Activated CD4-positive, alpha-beta memory T cell treated with anti-CD3 and anti-CD28 coated beads for 36 hours (primary cell): ENCODE results near the gene OCIAD1. TPM values are rescaled to one million over a fixed set of nuclear protein-coding genes. Genes with fewer than 3 reads are reported as not detected.
"Not testable (repeated sequence)": the region's sequence is repeated elsewhere in the genome, so short reads cannot be mapped to it uniquely, and the experiment has no call there.

Experiments used
- CTCF ChIA-PET: fragments of 350-600 bp; sonication (Branson Sonifier 250); formaldehyde crosslinking; loops from one replicate; lab custom pipeline; 2021; ENCODE audit warnings: antibody characterized with exemption, inconsistent platforms; lab: Charles Lee
- POLR2A ChIA-PET: fragments of 350-600 bp; sonication (Branson Sonifier 250); formaldehyde crosslinking; loops from one replicate; lab custom pipeline; 2021; ENCODE audit warnings: antibody characterized with exemption; lab: Charles Lee
- DNase-seq: peaks from one replicate; pipeline ENCODE4 v3.0.0-alpha.2; 2020
- H3K27ac Mint-ChIP-seq: one replicate; pipeline ENCODE4 v1.8.0; 2021; ENCODE audit warnings: mixed read lengths
- H3K27me3 Mint-ChIP-seq: one replicate; pipeline ENCODE4 v1.8.0; 2021; ENCODE audit warnings: mixed read lengths
- H3K36me3 Mint-ChIP-seq: one replicate; pipeline ENCODE4 v1.8.0; 2021; ENCODE audit warnings: mixed read lengths
- H3K4me1 Mint-ChIP-seq: one replicate; pipeline ENCODE4 v1.8.0; 2021; ENCODE audit warnings: low read depth, mixed read lengths
- H3K4me3 Mint-ChIP-seq: one replicate; pipeline ENCODE4 v1.8.0; 2021; ENCODE audit warnings: mild to moderate bottlenecking, mixed read lengths
- H3K9me3 Mint-ChIP-seq: one replicate; pipeline ENCODE4 v1.8.0; 2021; ENCODE audit warnings: mixed read lengths
- intact Hi-C: fragments of 100-400 bp; cut with micrococcal nuclease; formaldehyde crosslinking; loops from one replicate; pipeline ENCODE4 v1.15.1; 2023
- total RNA-seq, 2 experiments: library from RNA; stranded (reverse); gene quantifications; one replicate each; pipeline ENCODE4 v1.2.3, GENCODE V29; 2021

Gene OCIAD1
- total RNA-seq, 2 experiments from 2014 or later, result 100 to 107 TPM

DNA sequence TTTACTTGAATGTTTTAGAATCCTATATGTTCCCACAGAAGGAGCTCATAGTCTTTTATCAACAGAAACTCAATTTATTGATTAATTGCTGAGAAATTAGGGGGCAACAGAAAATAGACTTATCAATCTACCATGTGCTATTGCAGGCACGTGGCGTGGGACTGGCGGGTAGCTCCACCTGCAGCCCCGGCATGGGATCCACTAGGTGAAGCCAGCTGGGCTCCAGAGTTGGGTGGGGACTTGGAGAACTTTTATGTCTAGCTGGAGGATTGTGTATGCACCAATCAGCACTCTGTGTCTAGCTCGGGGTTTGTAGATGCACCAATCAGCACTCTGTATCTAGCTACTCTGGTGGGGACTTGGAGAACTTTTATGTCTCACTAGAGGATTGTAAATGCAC lies 3.3 kb upstream of the OCIAD1 start:
- H3K27me3 Mint-ChIP-seq, result peaks cover 2% of the 10 kb centered on the region
- no peaks in the 10 kb centered on the region for H3K9me3 Mint-ChIP-seq
- H3K36me3 Mint-ChIP-seq, result peaks cover 3% of the 10 kb centered on the region
- no peak for DNase-seq
- H3K4me3 Mint-ChIP-seq, result no peak overlapping the region
- intact Hi-C loops, result no loop called here
- H3K4me1 Mint-ChIP-seq, result peaks cover 15% of the 10 kb centered on the region
- ChIA-PET POLR2A (no interaction called here), CTCF (interaction anchor here (0.9 to 1.5 kb wide), 2 partner anchors 12 to 248 kb away, joined by 3 read pairs; no protein-coding TSS in a partner anchor)
- H3K27ac Mint-ChIP-seq, result no peak overlapping the region

DNA sequence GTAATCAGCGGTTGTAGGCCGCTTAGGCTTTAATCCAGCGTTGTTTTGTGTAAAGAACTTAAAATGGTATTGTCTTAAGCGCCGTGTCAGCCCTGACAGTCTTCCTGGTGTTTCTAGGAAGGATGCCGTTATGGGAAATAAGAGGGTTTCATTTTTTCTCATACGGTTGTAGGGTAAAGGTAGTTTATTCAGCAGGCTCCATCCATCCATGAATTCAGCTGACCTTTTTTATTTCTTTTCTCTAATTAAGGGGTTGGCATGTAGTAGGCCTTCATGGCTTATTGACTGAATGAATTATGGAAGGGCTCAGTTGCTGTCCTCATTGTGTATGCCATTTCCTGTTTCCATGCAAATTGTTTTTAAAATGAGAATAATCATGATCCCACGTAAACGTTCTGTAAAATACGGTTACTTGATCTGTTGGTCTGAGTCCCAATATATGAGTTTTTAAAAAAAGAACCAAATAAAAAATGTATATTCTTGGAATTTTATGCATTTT lies 693 bp downstream of the OCIAD1 start:
- ChIA-PET CTCF (interaction anchor here (1.5 kb wide), 1 partner anchor 113 kb away, joined by 4 read pairs; no protein-coding TSS in a partner anchor), POLR2A (interaction anchor here (1.9 kb wide), 1 partner anchor 51 kb away, joined by 19 read pairs; the partner anchor contains the start of gene FRYL)
- intact Hi-C loops, result loop anchor here (1.0 to 10.0 kb wide), 6 partner anchors 8 to 490 kb away; partner anchors contain the start of genes FRYL, OCIAD2 and SLAIN2
- Mint-ChIP-seq H3K4me1 (peaks cover 20% of the 10 kb centered on the region), H3K4me3 (peak overlapping the region; percentile 100), H3K27me3 (peaks cover 2% of the 10 kb centered on the region), H3K36me3 (peaks cover 20% of the 10 kb centered on the region), H3K9me3 (no peaks in the 10 kb centered on the region), H3K27ac (peak overlapping the region; percentile 99)
- no peak for DNase-seq

DNA sequence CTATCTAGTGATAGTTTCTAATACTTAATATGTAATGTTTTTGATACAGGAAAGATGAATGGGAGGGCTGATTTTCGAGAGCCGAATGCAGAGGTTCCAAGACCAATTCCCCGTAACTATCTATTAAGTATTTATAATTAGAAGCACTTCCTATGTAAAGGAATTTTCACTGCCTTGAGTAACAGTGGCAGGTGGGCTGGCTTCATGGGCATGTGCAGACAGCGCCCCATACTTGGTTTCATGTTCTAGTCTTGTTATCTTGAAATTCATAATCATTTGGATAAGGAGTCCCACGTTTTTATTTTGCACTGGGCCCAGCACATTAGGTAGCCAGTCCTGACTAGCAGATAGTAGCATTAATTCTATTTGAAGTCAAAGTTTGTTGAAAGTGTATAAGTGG lies 1.7 kb downstream of the OCIAD1 start:
- POLR2A ChIA-PET, result no interaction called here
- H3K4me1 Mint-ChIP-seq, result peaks cover 20% of the 10 kb centered on the region
- peak overlapping the region; percentile 54 for H3K27ac Mint-ChIP-seq
- H3K9me3 Mint-ChIP-seq, result no peaks in the 10 kb centered on the region
- H3K27me3 Mint-ChIP-seq, result no peaks in the 10 kb centered on the region
- H3K4me3 Mint-ChIP-seq, result no peak overlapping the region
- CTCF ChIA-PET, result no interaction called here
- peaks cover 21% of the 10 kb centered on the region for H3K36me3 Mint-ChIP-seq
- no peak for DNase-seq
- intact Hi-C loops, result loop anchor here (5.0 to 10.0 kb wide), 2 partner anchors 105 to 132 kb away; no protein-coding TSS in a partner anchor

DNA sequence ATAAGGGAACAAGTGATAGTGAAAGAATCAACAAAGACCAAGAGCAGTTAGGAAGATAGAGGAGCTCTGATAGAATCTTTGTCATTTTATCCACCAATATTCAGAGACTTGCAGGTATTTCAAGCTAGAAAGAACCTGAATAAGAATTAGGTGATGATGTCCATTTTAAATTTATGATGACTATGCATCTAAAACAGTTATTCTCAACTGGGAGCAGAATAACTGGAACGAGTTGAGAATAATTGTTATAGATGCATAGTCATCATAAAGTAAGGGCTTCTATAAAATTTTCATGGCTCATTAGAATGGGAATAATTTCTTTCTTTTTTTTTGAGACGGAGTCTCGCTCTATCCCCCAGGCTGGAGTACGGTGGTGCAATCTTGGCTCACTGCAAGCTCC lies 5.8 kb downstream of the OCIAD1 start:
- Mint-ChIP-seq H3K4me1 (peaks cover 23% of the 10 kb centered on the region), H3K4me3 (no peak overlapping the region), H3K27ac (no peak overlapping the region), H3K27me3 (no peaks in the 10 kb centered on the region), H3K36me3 (peaks cover 24% of the 10 kb centered on the region), H3K9me3 (no peaks in the 10 kb centered on the region)
- ChIA-PET POLR2A (no interaction called here), CTCF (no interaction called here)
- intact Hi-C loops, result loop anchor here (10.0 kb wide), 1 partner anchor 128 kb away; no protein-coding TSS in a partner anchor
- no peak for DNase-seq

DNA sequence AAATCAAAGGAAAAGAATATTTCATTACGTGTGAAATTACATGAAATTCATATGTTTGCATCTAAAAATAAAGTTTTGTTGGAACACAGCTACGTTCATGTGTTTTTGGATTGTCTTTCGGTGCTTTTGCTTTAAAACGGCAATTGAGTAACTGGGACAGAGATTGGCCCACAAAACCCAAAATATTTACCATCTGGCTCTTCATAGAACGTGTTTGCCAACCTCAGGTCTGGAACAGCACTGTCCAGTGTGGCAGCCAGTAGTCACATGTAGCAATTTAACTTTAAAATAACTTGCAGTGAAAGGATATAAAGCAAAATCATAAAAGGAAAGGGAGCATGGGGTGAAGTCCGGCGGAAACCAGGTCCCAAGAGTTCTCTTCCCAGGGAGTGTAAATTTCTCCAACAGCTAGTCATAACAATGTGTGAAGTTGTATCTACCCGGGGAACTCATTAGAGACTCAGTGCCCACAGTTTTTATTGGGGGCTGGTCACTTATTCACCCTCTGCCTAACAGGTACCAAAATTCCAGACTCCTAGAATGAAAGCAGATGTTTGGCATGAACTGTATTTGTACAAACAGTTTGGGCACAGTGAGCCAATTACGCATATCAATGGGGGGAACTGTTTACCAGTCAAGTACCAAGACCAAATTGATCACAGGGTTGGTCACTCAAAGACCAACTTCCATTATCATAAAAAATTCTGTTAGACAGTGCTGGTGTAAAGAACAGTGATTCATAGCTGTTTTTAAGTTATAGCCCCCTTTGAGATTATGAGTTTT lies 10.3 kb downstream of the OCIAD1 start:
- H3K27ac Mint-ChIP-seq, result no peak overlapping the region
- no peak for DNase-seq
- no peaks in the 10 kb centered on the region for H3K27me3 Mint-ChIP-seq
- H3K4me1 Mint-ChIP-seq, result peaks cover 12% of the 10 kb centered on the region
- H3K36me3 Mint-ChIP-seq, result peaks cover 38% of the 10 kb centered on the region
- no peak overlapping the region for H3K4me3 Mint-ChIP-seq
- no peaks in the 10 kb centered on the region for H3K9me3 Mint-ChIP-seq
- CTCF ChIA-PET, result interaction anchor here (0.9 kb wide), 1 partner anchor 11 kb away, joined by 3 read pairs; no protein-coding TSS in a partner anchor
- POLR2A ChIA-PET, result no interaction called here
- intact Hi-C loops, result no loop called here

DNA sequence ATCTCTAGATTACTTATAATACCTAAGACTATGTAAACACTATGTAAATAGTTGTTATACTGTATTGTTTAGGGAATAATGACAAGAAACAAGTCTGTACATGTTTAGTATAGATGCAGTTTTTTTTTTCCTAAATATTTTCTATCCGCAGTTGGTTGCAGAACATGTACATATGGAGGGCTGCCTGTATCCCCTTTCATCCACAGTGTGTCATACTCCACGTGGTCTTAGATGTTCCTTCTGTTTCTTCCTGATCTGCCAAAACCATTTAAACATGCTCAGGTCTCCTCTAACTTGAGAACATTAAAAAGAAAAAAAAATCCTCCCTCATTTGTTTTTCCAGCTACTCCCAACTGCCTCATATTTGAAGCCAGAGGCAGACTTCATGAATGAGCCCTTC lies 14.0 kb downstream of the OCIAD1 start:
- intact Hi-C loops, result no loop called here
- H3K9me3 Mint-ChIP-seq, result peaks cover 2% of the 10 kb centered on the region
- POLR2A ChIA-PET, result interaction anchor here (0.6 kb wide), 1 partner anchor 219 kb away, joined by 4 read pairs; no protein-coding TSS in a partner anchor
- peaks cover 42% of the 10 kb centered on the region for H3K36me3 Mint-ChIP-seq
- DNase-seq, result no peak
- no peaks in the 10 kb centered on the region for H3K27me3 Mint-ChIP-seq
- CTCF ChIA-PET, result no interaction called here
- no peak overlapping the region for H3K27ac Mint-ChIP-seq
- H3K4me3 Mint-ChIP-seq, result no peak overlapping the region
- peaks cover 7% of the 10 kb centered on the region for H3K4me1 Mint-ChIP-seq

DNA sequence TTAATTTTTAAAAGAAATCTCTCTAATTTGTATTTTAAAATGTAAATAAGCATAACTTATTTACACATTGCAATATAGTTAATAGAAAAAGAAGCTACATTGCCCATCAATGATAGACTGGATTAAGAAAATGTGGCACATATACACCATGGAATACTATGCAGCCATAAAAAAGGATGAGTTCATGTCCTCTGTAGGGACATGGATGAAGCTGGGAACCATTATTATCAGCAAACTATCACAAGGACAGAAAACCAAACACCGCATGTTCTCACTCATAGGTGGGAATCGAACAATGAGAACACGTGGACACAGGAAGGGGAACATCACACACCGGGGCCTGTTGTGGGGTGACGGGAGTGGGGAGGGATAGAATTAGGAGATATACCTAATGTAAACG lies 17.9 kb downstream of the OCIAD1 start:
- Mint-ChIP-seq H3K4me1 (peaks cover 13% of the 10 kb centered on the region), H3K36me3 (peaks cover 40% of the 10 kb centered on the region)
- H3K27me3 Mint-ChIP-seq, H3K27ac Mint-ChIP-seq, H3K9me3 Mint-ChIP-seq, DNase-seq, H3K4me3 Mint-ChIP-seq, intact Hi-C loops, POLR2A ChIA-PET: not testable (repeated sequence)
- CTCF ChIA-PET, result interaction anchor here (1.4 kb wide), 1 partner anchor 11 kb away, joined by 3 read pairs; no protein-coding TSS in a partner anchor

DNA sequence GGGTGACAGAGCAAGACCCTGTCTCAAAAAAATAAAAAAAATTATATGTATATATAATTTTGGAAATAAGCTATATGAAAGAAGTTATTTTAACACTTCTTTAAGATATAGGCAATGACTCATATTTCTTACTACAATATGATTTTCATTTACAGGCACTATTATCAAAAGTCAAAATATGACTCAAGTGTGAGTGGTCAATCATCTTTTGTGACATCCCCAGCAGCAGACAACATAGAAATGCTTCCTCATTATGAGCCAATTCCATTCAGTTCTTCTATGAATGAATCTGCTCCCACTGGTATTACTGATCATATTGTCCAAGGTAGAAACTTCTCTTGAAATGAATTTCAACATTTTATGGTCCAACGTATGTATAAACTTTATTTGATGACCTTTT lies 20.8 kb downstream of the OCIAD1 start:
- CTCF ChIA-PET, result interaction anchor here (1.1 to 1.4 kb wide), 2 partner anchors 10 to 92 kb away, joined by 3 read pairs; no protein-coding TSS in a partner anchor
- no peak for DNase-seq
- peaks cover 14% of the 10 kb centered on the region for H3K4me1 Mint-ChIP-seq
- H3K36me3 Mint-ChIP-seq, result peaks cover 26% of the 10 kb centered on the region
- peaks cover 2% of the 10 kb centered on the region for H3K9me3 Mint-ChIP-seq
- H3K27me3 Mint-ChIP-seq, result no peaks in the 10 kb centered on the region
- intact Hi-C loops, result loop anchor here (2.0 kb wide), 1 partner anchor 47 kb away; no protein-coding TSS in a partner anchor
- H3K27ac Mint-ChIP-seq, result no peak overlapping the region
- H3K4me3 Mint-ChIP-seq, result no peak overlapping the region
- POLR2A ChIA-PET, result no interaction called here

DNA sequence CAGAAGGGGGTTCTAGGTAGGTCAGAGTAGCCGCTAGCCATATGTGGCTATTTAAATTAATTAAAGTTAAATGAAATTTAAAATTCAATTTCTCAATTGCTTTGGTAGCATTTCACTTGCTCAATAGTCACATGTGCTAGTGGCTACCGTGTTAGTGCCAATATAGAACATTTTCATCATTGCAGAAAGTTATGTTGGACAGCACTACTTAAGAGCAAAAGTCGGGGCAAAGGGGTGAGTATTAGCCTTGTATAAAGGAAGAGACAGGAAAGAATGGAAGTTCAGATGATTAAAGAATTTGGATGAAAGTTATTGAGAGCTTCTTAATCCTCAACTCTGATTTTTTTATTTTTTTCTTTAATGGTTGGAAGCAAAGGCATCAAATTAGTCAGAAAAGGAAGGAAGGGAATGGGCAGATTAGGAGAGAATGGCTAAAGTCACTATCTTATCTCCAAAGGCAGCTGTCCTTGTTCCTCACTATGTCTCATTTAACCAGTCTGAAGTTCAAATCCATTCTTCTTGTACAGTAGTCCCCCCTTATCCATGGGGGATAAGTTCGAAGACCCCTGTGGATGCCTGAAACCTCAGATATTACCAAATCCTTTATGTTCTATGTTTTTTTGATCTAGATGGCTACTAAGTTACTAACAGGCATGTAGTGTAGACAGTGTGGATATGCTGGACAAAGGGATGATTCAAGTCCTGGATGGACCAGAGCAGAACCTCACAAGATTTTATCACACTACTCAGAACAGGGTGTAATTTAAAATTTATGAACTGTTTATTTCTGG lies 22.9 kb downstream of the OCIAD1 start:
- DNase-seq, result no peak
- CTCF ChIA-PET, result no interaction called here
- intact Hi-C loops, result no loop called here
- Mint-ChIP-seq H3K4me3 (no peak overlapping the region), H3K4me1 (peaks cover 14% of the 10 kb centered on the region), H3K36me3 (peaks cover 27% of the 10 kb centered on the region), H3K27ac (no peak overlapping the region), H3K27me3 (no peaks in the 10 kb centered on the region), H3K9me3 (no peaks in the 10 kb centered on the region)
- POLR2A ChIA-PET, result no interaction called here

DNA sequence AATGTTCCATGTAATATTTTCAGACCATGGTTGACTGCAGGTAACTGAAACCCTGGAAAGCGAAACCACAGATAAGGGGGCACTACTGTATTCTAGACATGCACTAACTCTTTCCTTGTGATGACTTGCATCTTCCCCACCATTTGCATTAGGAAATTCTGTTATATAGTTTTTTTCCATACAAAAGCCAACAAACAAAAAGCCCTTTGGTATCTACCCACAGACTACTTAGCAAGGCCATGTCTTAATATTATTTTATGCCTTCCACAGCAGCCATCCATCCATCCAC lies 23.5 kb downstream of the OCIAD1 start:
- Mint-ChIP-seq H3K27me3 (no peaks in the 10 kb centered on the region), H3K9me3 (no peaks in the 10 kb centered on the region), H3K27ac (no peak overlapping the region), H3K4me3 (no peak overlapping the region), H3K36me3 (peaks cover 27% of the 10 kb centered on the region), H3K4me1 (peaks cover 14% of the 10 kb centered on the region)
- CTCF ChIA-PET, result no interaction called here
- DNase-seq, result no peak
- intact Hi-C loops, result no loop called here
- POLR2A ChIA-PET, result no interaction called here

DNA sequence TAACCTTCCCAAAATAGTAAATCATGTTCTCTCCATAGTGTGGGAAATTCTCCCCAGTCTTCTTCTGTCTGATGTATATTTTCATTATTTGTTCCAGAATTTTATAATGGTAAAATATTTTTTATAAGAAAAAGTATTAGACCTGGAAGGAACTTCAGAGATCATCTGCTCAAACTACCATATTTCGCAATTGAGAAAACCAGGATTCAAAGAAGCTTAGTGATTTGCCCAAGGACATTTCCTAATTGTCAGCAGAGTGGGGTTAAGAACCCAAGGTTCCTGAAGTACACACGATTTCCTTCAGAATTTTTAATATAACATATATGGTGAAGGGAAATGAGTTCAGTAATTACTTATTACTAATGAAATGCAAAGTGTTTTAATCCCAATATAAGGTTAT lies 24.1 kb downstream of the OCIAD1 start:
- Mint-ChIP-seq H3K4me1 (peaks cover 14% of the 10 kb centered on the region), H3K36me3 (peaks cover 27% of the 10 kb centered on the region), H3K4me3 (no peak overlapping the region), H3K27me3 (no peaks in the 10 kb centered on the region), H3K9me3 (no peaks in the 10 kb centered on the region), H3K27ac (no peak overlapping the region)
- DNase-seq, result no peak
- intact Hi-C loops, result no loop called here
- POLR2A ChIA-PET, result no interaction called here
- CTCF ChIA-PET, result no interaction called here

DNA sequence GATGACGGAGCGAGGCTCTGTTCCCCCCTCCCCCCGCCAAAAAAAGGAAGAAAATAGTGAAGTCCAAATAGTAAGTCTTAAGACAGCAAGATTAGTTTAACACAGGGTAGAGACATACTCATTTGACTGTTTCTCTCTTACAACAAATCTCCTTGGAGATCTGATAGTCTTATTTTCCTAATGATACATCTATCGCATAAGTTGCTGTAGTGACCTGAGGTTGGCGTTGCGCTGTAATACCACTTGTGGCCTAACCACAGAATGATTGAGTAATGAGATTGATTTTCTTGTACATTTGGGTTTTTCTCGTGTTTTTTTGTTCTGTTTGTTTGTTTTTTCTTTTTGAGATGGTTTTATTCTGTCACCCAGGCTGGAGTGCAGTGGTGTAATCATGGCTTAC lies 27.2 kb downstream of the OCIAD1 start:
- peaks cover 2% of the 10 kb centered on the region for H3K4me1 Mint-ChIP-seq
- no peaks in the 10 kb centered on the region for H3K9me3 Mint-ChIP-seq
- no peak overlapping the region for H3K27ac Mint-ChIP-seq
- peaks cover 20% of the 10 kb centered on the region for H3K36me3 Mint-ChIP-seq
- DNase-seq, result no peak
- H3K27me3 Mint-ChIP-seq, result no peaks in the 10 kb centered on the region
- ChIA-PET POLR2A (no interaction called here), CTCF (interaction anchor here (0.6 kb wide), 1 partner anchor 49 kb away, joined by 3 read pairs; no protein-coding TSS in a partner anchor)
- intact Hi-C loops, result no loop called here
- H3K4me3 Mint-ChIP-seq, result no peak overlapping the region
